HG03439 (cell line): ENCODE measurements around the gene UROC1.
A peak's percentile ranks its signal among the peaks of the same experiment; 100 is the strongest.

Experiments used
- ATAC-seq: cut with Tn5 transposase; IDR thresholded peaks from one replicate; pipeline ENCODE4 v1.9.1; 2021; ENCODE audit warnings: mild to moderate bottlenecking, moderate library complexity; ENCODE audit not compliant: unreplicated experiment

UROC1 gene

GRCh38 chr3:126481808-126482502 is 35.6 kb downstream of the UROC1 start:
- no peak for ATAC-seq

- no peak for ATAC-seq
These were observed 36.7 kb downstream of the UROC1 start for GRCh38 chr3:126480861-126481260.

DNA sequence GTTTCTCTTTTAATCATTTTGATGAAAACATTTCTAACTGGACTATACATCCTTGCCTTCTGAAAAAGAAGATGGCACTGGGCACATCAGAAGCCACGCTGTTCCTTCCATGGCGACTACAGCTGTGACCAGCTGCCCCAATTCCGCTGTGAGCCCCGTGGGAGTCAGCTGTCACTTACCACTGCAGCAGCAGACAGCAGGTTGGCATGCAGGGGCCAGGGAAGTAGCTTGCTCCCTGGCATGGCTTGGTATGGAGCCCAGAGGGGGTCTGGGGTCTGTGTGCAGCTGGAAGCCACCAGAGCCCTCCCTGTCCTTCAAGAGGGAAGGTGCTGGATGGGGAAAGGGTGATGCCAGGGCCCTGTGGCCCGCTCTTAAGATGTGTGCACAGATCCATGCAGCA is 37.4 kb downstream of the UROC1 start:
- no peak for ATAC-seq

DNA sequence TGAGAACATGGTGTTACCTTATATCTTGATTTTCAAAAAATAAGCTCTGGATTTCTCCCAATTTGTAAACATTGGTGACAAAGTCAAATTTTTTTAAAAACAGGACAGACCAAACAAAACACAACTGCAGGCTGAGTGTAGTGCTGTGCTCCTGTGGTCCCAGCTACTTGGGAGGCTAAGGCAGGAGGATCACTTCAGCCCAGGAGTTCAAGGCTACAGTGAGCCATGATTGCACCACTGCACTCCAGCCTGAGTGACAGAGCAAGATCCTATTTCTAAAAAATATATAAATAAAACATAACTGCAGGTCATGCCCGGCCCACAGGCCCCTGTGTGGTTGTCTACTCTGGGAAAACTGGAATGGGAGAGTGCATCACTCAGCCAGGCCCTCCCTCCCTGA is 37.9 kb downstream of the UROC1 start:
- ATAC-seq = no peak

DNA sequence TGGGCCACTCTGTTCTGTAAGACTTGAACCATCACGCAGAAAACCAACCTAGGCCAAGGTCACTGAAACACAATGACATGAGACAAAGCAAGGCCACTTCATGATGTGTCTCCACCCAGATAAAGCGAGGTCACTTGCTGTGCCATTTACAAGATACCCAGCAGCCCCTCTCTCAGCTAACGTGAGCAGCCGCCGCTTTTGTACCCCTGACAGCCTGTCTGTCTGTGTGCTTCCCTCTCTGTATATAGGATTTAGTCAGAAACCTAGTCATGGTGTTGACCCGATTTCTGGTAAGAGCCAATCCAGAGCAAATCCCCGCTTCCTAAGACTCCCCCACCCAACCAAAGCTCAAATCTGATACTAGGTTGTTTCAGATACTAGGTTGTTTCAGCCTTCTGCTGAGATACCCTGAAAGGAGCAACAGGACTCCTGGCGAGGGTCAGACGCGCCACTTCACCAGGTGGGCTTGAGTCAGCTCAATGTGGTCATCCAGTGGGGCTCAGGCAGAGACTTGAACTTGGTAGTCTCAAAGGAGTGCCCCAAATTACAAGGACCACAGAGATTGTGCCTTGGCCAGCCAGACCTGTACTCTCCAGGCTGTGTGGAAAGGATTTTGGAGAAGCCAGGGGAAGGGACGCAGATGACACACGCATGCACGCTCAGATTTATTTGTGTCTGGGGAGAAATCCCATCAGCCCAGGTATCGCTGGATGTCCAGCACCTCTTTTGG is 38.8 kb downstream of the UROC1 start:
- no peak for ATAC-seq

DNA sequence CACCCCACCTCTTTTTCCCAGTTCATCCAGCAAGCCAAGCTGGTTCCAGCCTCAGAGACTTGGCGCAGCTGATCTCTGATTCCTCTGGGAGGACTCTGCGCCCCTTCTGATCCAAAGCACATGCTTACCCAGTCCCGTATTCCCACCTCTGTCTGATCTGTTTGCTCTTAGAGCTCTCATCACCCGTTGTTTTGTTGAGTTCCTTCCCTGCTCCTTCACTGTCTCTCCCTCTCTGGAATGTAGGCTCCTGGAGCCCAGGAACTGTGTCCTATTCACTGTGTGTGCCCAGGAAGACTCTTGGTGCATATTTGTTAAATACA is 40.6 kb downstream of the UROC1 start:
- no peak for ATAC-seq

DNA sequence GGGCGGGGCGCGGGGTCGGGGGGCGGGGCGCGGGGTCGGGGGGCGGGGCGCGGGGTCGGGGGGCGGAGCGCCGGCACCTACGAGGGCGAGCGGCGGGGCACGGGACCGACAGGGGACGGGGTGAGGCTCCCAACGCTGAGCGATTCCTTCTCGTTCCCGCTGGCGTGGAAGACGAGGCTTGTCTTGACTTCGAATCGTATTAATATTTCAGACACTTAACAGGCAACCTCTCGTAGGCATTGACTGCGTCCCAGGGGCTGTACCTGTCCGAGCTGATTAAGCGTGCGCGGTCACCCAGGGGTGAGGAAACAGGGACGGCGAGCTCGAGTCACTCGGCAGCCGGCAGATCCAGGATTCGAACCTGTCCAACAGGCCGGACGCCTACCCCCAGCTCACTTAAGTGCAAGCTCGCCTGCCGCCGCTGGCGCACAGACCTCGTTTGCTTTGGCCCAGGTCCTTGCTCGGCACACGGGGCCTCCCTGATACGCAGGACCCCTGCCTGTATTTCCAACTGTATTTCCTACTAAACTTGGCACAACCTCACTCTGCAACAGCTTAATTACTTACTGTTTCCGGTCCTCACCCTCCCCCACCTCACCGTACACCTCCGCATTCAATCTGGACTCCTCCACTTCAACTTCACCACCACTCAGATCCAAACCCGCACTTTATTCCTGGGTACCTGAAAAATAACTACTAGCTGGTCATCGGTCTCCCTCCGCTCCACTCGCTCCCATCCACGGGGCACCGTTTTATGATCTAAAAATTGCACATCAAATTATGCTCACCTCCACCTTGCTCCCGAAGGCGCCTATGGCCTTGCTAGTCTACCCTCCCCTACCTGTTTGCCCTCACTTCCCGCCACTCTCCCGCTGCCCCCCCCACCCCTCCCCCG is 41.2 kb downstream of the UROC1 start:
- peak; percentile 25 for ATAC-seq

GRCh38 chr3:126475413-126476114 is 42.0 kb downstream of the UROC1 start, which contains the start of gene ZXDC:
Gene ZXDC (minus strand): TSS chr3:126475891. CDS start chr3:126475865, 26 bp downstream.
- ATAC-seq = peak; percentile 84

GRCh38 chr3:126474498-126475412 is 42.8 kb downstream of the UROC1 start:
- ATAC-seq = peak; percentile 29

DNA sequence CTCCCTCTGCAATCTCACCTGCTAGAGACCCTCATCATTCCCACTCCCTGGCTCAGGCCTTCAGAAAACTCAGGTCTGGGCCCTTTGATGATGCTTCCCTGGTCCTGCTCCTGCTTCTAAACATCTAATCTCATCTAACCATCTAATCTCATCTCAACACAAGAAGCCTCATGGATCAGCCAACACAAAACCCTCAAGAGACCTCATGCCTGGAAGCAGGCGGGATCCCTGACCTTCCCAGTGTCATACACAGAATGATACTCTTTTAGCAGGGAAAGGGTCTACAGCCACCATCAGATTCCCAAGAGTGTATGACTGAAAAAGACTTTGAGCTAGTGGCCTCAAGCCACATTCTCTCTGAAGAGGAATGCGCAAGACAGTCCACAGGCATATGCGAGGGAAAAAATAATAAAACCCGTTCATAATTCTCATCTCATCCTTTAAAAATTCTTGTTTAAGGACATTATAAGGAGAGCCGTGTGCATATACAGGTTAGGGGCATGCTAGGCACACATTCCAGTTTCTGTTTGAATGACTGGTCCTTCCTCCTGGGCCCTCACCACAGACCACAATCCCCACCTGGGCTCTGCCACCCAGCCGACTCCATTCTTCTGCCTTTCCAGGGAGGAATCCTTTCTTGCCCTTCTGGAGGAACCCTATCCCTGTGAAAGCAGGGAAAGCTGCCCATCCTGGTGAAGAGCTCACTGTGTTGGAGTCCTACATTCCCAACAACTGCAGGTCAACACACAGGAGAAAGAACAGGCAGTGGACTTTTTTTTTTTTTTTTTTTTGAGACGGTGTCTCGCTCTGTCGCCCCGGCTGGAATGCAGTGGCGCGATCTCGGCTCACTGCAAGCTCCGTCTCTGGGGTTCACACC is 44.0 kb downstream of the UROC1 start:
- no peak for ATAC-seq

GRCh38 chr3:126472277-126473006 is 45.1 kb downstream of the UROC1 start:
- ATAC-seq = no peak

GRCh38 chr3:126469479-126469878 is 48.1 kb downstream of the UROC1 start:
- no peak for ATAC-seq

DNA sequence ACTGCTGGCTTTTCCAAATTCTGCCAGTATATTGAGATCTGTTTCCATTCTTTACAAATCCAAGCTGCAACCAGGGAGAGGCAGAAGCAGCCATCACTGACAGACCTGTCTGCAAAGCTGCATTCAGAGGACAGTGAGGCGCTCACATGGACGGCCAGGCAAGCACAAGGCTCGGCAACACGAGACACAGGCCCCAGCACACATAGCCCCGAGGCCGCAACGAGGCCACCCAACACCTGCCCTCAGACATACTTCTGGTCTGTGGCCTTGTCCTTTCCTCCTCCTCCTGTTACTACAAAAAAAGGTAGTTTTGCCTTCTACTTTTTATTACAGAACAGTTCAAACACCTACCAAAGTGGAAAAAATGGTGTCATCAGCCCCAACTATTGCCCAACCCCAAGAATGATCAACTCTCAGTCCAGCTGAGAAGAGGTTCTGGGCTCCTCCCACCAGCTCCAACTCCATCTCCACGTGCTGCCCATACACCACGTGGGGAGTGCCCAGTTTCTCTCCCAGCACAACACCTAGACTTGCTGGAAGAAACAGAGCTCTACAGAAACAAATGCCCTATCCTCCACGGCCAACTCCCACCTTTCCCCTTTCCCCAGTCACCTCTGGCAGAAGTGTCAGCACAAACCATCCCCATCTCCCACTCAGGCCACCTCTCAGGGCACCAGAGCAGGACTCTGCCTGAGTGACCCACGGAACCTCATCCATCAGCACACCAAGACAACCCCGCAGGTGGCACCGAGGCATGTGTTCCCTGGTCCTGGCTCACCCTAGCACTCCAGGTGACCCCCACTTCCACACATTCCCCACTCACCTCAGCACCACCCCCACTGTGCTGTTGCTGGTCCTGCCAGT is 49.3 kb downstream of the UROC1 start:
- ATAC-seq = no peak

DNA sequence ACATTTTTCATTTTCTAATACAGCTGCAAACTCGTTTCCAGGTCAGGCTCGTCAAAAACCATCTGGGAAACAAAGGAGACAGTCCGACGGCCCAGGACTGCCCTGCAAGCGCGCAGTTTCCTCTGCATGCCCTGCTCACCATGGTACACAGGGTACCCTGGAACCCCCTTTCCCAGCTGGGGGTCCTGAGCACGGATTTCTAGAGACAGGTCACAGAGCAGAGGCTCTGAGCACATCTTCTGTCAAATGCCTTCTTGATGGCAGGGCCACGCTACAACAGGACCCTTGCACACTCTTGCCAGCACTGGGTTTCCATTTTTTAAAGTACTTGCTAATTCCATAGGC is 50.0 kb downstream of the UROC1 start:
- no peak for ATAC-seq

DNA sequence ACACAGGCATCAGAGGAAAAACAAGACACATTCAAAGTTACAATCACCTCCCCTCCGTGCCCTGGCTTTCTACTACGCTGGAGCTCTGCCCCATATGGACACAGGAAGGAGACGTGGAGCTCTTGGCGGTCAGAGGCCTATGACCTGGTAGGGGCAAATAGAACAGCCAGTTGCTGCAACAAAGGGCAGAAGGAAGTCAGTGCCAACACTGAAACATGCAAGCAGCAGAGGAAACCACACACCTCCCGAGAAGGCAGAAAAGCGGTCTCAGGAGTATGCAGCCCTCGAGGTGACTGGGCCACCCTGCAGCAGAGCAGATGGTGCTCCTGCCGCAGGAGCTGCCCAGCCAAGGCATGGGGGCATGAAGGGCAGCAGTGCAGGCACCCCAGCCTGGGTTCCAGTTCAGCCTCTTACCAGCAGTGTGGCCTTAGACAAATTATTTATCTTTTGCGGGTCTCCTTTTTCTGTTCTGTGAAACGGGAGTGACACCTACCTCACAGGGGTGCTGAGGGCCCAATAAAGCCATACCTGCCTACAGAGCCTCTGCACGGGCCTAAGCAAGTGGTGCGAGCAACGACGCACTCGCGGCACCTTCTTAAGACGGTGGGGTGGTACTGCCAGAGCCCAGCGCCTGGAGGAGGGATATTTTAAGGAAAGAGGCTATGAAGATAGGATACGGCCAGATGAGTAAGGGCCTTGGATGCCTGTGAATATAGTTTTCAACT is 50.5 kb downstream of the UROC1 start:
- ATAC-seq = no peak

DNA sequence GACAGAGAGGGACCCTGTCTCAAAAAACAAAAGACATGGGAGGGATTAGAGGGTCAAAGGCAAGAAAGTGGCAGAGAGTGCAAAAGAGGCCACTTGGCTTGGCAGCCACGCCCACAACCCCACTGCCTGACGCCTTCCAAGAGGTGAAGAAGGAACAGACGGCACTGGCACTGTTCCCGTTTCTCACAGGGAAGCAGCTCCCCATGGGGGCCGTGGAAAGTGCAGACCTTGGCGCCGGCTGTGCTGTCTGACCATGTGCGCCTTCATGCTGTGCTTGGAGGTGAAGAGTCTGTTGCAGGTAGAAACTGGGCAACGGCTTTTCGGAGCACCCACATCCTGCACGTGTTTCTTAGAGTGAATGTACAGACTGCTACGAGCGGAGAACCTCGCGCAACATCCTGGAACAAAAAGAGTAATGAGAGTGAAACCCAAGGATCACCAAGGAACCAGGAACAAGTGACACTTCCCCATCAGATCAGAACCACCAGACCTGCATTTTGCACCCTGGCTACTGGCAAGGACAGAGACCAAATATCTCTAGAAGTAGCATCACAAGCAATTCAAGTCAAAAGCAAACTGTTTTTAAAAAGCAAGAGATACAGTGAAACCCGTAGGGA is 51.5 kb downstream of the UROC1 start:
- ATAC-seq = no peak
